GM21825 (cell line): ENCODE data around the gene ABCG5.

Experiments used
- ATAC-seq: cut with Tn5 transposase; IDR thresholded peaks from one replicate; pipeline ENCODE4 v1.9.1; 2021; ENCODE audit warnings: mild to moderate bottlenecking, moderate library complexity; ENCODE audit not compliant: unreplicated experiment

The ABCG5 gene

DNA sequence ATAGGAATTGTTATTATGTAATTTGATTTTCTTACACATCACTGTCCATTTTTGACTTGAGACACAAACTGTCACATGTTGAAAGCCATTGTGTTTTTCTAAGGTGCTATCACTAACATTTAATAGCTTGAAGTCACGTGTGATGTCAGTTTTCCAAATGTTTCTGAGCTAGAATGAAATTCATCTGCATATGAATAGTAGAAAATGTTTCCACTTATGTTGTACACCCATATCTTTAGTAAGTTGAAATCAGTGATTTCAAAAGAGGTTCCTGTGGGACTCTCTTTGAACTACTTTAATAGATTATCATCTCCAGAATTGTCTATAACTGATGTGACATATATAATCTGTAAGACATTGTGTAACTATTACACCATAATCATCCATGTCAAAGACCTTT lies 27.8 kb downstream of the ABCG5 start:
- ATAC-seq, result no peak

DNA sequence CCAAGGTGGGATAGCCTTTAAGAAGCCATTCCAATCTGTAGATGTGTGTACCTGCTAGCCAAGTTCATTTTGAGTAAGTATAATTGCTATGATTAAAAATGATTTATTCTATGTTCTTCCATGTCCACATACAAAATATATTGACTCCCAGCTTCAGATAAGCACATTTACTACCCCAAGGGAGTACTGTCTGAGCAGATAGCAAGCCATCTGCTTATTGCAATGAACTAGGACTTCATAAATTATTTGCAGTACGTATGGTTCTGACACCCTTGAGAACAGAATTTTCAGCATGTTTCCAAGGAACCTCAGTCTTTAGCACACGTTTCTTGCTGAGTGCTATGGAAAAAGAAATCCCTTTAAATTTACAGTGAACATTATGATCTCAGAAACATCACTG lies 28.2 kb downstream of the ABCG5 start:
- no peak for ATAC-seq

DNA sequence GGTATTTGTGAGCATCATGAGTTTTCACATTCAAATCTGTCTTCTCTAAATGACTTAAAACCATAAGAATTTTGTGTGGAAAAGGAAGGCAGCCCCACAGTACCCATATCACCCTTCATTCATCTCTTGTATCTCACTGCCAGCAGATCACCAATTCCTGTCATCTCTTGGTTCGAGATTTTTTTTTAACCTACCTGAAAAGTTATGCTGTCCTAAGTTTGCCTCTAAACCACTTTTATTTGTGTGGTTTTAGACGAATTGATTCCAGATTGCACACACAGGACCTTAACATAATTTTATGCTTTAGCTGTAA lies 32.0 kb downstream of the ABCG5 start:
- ATAC-seq, result no peak

DNA sequence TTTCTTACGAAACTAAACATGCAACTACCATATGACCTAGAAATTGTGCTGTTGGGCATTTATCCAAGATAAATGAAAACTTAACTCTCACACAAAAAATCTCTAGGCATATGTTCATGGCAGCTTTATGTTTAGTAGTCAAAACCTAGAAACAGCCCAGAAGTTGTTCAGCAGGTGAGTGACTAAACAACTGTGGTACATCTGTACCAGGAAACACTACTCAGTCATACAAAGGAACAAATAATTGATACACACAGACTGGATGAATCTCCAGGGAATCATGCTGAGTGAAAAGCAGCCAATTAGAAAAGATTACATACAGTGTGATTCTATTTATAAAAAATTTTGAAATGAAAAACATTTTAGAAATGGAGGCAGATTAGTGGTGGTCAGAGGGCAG lies 35.5 kb downstream of the ABCG5 start:
- no peak for ATAC-seq

DNA sequence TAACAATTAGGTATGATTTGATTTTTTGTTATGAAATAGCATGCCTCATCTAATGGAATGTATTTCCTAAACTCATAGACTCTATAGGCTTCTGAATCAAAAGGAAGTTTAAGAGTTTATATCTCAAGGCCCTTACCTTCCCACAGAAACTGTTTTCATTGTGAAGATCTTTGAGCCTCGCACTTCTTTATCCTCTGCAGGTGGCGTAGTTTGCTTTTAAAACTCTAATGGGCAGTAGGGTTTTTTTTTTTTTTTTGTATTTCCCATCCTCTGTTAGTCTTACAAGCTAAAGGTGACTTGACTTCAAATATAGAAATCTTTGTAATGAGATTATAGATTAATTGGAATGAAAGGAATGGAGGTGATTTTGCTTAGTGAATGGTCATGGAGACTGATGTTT lies 36.5 kb downstream of the ABCG5 start:
- ATAC-seq, result no peak

DNA sequence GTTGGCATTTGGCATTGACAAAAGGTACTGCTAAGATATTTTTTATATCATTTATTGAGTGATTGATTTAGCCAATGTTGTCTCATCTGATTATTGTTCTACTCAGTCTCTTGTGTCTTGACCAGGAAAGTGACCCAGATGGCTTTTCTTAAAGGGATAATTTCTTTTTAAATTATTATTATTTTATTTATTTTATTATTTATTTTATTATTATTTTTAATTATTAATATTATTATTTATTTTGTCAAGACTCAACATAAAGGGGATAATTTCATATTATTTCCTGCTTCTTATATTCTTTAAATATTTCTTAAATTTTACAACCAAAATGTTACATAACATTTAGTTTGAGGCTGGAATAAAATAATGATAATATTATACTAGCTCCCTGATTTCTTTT lies 37.7 kb downstream of the ABCG5 start:
- ATAC-seq, result no peak

DNA sequence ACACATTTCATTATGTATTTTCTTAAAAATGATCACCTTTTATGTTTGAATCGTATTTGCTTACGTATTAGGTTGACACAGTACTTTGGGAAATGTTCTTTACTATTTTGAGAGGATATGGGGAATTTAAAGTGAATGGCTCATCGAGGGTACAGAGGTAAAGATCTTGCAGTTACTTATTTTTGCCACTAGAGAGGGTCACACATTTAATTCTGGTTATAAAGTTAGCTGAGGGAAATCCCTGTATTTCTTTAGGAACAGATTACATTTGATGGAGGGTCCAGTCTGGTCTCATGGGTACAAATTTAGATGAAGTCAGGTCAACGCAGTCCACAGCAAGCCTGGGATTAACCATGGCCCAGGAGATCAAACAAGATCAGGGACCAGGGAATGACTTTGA lies 40.3 kb downstream of the ABCG5 start:
- ATAC-seq, result no peak

DNA sequence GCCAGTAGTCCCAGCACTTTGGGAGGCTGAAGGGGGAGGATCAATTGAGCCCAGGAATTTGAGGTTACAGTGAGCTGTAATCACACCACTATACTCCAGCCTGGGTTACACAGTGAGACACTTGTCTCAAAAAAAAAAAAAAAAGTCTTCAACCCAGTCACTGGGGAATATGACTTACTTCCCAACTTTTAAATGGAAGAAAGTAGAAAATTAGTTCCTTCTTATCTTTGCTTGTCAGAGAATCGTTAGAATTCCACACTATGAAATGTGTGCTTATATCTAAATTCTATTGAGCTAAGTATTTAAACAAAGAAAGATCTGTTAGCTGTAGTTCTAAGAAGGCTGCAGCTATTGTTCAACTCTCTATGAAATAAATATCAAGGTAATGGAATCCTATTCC lies 42.4 kb downstream of the ABCG5 start:
- ATAC-seq, result no peak

DNA sequence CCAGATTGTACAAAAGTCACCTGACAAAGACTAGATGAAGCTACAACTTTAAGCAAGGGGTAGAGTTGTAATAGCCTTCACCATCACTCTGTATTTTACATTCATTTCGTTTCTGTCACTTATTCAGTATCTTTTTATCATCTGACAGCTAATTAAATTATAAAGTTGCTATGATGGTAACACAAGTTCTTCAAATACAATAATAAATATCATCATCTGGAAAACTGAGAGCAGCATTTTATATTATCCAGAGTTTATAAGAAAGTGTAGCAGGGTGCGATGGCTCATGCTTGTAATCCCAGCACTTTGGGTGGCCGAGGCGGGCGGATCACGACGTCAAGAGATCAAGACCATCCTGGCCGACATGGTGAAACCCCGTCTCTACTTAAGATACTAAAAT lies 43.7 kb downstream of the ABCG5 start:
- ATAC-seq, result no peak

DNA sequence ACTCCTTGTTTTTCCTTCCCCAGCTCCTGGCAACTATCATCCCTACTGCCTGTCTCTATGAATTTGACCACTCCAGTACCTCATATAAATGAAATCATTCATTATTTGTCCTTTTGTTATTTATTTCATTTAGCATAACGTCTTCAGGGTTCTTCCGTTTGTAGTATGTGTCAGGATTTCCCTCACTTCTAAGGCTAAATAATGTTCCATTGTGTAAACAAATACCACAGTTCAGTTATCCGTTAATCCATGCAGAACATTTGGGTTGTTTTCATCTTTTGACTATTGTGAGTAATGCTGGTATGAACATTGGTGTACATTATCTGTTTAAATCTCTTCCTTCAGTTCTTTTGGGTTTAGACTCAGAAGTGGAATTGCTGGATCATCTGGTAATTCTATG lies 46.0 kb downstream of the ABCG5 start:
- ATAC-seq, result peak; percentile 66

DNA sequence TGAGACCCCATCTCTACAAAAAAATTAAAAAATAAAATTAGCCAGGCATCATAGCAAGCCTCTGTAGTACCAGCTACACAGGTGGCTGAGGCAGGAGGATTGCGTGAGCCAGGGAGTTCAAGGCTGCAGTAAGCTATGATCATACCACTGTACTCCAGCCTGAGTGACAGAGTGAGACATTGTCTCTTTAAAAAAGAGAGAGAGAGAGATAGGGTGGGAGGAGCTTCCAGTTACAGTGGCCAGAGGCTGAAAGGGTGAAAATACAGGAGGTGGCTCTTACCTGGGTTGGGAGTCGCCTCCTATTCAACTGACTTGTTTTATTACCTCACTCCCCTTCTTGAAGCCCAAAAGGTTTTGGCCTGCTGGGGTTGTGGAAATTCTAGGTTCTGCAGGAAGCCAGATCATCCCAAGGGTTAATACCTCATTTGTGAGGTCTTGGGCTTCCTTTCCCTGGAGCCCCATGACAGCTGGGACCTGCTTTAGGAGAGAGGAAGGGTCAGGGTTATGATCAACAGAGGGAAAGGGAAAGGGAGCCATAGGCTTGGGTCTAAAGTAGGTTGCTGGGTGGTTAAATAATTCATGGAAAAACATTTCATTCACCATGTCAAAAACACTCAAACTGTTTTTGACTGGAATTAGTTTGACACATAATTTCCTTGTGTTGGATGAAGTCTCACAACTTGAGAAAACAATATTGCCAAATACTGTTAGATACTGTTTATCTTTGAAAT lies 47.4 kb downstream of the ABCG5 start:
- ATAC-seq, result no peak

DNA sequence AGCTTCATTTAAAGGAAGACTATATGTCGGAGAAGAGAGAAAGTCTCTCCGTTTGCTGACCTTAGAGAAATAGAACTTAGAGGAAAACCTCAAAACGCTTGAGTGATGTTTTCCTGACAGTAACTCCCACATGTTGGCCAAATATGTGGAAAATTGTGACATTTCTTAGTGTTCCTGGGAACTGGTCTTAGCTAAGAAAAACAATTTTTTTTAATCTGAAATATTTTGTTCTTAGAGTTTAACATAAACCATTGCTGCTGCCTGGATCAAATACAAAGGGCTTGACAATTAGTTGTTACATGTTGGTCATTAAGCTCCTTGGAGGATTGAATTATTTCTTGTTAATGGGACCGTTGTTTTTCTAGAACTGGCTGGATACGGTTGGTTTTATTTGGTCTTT lies 48.5 kb downstream of the ABCG5 start:
- no peak for ATAC-seq

DNA sequence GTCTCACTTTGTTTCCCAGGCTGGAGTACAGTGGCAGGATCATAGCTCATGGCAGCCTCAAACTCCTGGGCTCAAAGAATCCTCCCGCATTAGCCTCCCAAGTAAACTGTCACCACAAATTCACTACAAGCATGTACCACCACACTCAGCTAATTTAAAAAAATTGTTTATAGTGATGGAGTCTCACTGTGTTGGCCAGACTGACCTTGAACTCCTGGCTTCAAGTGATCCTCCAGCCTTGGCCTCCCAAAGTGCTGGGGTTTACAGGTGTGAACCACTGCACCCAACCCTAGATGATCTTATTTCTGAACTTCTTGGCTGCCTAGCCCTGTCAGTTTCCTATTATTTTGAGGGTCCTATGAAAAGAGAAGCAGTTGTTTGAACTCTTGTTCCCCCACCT lies 50.0 kb downstream of the ABCG5 start:
- no peak for ATAC-seq

DNA sequence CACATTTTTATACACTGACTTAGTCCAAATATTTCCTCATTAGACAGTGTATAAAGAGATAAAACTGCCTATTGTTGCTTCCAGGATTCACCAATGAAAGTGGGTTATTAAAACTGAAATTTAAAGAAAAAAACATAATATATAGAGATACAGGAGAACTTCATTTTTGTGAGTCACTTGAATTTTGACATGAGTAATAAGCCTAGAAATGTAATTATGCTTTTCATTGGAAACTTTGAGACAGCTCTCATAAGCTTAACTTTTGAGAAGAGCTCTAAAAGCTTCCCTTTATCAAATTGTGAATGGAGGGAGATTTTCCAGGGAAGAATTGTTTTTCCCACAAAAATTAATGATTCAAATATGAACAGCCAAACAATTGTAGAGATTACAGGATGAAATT lies 50.7 kb downstream of the ABCG5 start:
- no peak for ATAC-seq

DNA sequence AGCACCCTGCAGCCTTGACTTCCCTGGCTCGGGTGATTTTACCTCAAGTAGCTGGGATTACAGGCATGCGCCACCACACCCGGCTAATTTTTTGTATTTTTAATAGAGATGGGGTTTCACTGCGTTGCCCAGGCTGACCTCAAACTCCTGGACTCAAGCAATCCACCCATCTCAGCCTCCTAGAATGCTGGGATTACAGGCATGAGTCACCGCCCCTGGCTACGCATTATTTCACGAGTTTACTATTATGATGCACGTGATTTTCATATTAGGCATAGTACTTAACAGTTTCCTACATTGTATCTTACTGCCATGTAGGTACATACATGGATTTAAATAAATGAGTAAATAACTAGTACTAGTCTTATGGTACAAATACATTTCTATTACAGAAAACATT lies 60.4 kb downstream of the ABCG5 start:
- no peak for ATAC-seq

DNA sequence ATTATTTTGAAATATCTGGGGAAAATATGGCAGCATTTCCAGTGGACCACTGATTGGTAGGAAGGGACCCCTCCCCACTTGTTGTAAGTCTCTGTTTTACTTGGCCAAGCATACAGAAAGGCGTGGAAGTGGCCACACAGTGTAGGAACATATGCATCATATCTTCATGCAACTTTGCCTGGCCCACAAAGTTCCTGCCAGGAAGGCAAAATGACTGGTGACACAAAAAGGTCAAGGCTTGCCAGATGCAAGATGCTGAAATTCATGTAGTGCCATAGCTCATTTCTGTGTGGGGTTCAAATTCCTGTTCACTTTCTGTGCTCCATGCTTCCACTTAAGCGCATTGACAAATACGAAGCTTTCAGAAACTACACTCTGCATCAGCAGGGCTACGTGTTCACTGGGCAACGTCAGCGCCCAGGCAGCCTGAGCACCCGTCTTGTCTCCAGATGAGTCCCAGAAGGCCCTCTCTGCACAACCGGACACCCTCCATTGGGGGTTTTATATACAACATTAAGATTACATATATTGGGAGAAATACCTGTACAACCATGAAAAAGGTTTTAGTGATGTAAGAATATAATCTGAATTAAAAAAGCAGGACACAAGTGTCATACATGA lies 61.2 kb downstream of the ABCG5 start:
- no peak for ATAC-seq

DNA sequence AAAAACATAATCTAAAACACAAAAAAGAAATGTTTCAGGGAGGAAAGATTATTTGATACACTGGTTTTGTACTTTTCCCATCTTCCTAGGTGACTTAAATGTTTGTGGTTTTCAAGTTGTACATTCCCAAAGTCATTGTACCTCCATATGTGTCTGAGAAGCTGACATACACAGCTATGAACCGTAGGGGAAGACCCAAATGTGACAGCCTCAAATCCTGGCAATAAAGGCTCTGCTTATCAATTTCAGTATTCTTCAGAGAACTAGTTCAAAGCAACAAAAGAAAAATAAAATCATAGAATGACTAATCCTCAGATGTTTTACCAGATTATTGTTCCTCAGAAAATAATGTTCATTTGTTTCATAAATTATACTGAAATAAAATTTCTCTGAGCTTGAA lies 62.3 kb downstream of the ABCG5 start:
- no peak for ATAC-seq

DNA sequence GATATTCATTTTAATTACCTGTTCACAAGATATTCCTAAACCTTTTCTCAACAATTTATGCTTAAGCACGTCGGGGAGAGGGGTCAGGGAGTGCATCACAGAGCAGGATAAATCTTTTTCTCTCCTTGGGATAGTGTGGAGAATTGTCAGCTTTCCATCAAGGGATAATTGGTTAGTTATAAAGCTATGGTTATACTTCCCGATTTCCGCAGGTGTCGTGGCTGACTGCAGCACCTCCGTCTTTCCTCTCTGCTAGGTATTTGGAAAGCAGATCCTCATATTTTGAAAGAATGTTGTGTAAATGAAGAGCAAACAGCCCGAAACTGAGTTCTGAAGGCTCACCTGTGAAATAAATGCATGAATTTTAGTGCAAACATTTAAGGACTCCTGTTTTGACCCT lies 64.0 kb downstream of the ABCG5 start:
- ATAC-seq, result no peak

DNA sequence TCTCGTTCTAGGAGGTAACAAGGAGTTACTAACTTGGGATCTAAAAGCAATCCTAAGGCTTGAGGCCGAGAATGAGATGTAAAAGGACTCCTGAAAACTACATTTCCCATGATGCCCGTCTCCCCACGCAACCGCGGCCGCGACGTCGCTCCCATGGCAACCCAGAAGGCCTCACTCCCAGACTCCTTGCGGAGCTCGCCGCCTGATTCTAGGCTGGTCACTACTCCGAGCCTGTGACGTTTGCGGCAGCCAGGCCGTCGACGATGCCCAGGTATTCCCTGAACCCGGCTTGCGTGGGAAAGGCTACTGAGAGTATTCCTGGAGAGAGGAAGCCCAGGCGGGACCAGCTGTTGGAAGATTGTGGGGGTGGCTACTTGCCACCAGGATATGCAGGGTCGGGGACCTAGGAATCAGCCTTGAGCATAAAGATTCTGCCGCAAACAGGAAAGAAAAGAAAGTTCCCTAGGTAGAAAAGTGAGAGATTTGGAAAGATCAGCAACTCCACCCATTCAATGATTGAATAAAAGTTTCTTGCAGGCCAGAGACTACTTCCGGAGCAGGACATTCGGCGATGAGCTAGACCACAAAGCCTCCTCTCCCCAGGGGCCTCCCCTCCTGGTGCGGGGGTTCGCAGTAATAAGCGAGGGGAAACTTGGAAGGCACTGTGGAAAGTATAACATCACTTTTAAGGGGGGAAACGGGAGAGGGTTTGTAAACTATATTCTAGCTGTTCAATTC lies 64.6 kb downstream of the ABCG5 start, which contains the start of gene DYNC2LI1:
DYNC2LI1 (plus strand) TSS at position 164 of the 738 bp plus-strand sequence; CDS start at position 264, 100 bp downstream.
- ATAC-seq, result peak; percentile 98

DNA sequence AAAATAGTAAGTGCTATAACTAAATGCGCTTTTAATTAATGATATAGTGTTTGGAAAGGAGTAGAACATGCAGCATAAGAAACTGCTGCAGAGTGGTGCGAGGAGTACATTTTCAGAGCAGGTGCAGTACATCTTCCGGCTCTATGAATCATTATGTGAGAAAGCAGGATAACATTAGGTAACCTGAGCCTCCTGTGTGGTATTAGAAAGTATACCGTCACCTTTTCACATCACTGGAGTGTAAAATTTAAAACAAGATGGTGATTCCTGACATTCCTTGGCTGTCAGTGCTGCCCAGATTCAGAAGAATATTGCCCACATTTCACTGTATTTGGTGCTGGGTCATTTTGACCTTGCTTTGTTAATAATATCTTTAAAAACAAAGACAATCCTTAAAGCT lies 72.6 kb downstream of the ABCG5 start:
- no peak for ATAC-seq

DNA sequence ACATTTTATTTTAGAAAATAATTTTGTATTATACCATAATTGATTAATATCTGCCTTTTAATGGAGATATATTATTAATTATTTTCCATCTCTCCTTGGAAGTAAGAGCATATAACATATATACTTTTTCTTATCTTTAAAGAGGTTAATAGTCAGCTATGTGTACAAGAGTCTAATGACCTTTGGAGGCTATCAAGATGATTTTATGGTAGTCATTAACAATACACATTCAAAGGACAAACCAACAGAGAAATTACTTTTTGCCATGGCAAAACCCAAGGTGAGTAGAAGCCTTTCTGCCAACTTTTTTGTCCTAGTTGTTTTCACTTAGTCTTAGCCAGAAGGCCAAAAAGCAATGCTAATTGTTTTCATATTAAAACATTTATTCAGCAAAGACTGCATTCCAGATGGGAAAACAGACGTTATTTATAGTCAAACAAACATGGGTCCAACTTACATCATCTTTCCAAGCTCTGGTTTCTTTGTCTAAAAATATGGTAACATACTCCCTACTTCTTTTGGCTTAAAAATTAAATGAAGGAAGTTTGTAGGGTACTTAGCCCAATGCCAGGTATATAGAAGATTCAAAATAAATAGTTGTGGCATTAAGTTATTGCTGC lies 74.4 kb downstream of the ABCG5 start:
- no peak for ATAC-seq

DNA sequence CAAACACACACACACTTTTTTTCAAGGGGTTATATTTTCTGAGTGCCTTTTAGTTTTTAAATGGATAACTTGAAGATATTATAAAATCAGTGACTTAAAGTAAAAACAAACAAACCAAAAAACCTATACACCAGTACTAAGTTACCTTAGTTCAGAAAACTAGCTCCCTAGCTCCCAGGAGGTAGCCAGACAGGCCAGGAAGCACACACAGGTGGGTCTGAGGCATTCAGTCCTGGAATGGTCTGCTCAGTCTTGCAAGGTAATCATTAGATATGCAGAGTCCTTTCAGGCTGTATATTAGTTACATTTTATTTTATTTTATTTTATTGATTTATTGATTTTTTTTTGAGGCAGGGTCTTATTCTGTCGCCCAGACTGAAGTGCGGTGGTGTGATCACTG lies 75.5 kb downstream of the ABCG5 start:
- ATAC-seq, result no peak
